Raji (cell line): ENCODE measurements around the gene D2HGDH.

Experiments
- POLR2A ChIP-seq: IDR thresholded peaks from 2 replicates; pipeline ENCODE4 v1.6.1; 2011; ENCODE audit warnings: low read depth, low read length, control low read depth; ENCODE audit not compliant: insufficient read depth

The D2HGDH gene

DNA sequence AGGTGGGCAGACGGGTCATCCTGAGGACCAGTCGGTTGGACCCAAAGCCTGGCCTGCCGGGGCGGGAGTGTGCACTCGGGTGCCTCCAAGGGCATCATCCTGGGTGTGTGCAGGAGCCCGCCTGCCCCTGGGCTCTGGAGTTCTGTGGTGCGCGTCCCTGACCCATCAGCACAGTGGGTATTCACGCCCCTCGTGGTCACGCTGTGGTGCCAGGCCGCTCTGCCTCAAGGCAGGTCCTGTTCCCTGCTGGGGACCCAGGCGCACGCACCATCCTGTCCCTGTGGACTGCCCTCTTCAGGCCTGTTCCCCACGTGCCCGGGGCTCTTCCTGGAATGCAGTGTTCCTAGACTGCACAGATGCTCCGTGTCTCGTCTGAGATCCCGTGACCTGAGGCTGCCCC is 14.3 kb upstream of the D2HGDH start:
- no peak for TF ChIP-seq POLR2A

DNA sequence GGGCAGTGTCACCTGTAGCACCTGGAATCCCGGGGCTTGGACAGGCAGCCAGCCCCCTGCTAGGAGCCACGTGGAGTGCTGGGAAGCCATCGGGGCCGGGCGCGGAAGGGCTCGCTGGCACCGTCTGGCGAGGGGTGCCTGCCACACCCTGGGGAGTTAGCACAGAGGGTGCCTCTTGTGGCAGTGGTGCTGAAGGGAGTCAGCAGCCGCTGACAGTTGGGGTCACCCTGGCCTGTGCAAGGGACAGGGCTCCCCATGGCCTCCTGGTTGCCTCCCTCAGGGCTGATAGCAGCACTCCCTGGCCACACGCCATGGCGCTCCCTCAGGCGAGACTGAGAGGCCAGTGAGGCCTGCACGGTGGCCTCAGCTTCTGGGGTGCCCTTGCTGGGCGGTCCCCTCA is 13.9 kb upstream of the D2HGDH start:
- TF ChIP-seq POLR2A, result no peak

DNA sequence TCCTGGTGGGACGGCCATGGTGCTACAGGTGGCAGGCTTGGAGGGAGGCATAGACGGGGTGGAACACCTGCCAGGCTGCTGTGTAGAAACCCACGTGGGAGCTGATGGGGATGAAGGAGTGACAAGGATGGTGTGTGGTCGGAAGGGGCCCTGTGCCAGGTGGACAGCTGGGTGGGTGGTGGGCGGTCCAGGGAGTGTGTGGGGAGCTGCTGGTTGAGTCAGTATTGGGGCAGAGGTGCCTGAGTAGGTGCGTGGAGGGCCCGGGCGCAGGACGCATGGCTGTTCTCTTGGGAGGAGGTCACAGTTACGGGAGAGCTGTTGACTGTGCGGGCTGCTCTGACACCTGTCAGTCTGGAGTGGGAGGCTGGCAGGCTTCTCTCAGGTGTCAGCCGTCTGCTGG is 12.6 kb upstream of the D2HGDH start:
- TF ChIP-seq POLR2A, result no peak

DNA sequence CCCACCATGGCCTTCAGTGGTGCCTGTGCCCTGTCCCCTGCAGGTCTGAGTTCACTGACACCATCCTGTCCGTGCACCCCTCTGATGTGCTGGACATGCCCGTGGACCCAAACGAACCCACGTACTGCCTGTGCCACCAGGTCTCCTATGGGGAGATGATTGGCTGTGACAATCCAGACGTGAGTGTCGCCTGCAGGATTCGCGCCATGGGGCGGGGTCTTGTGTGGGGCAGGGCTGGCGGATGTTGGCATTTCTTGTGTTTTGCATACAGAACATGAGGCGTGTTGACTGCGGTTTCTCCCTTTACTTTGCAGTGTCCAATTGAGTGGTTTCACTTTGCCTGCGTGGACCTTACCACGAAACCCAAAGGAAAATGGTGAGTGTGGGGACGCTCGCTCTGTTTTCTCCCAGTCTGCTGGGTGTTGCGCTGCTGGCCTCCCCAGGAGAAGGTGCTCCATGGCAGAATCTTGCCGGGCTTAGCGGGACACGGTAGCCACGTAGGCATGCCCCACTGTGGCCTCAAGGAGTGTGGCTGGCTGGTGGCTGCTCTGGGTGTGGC is 11.5 kb upstream of the D2HGDH start:
- TF ChIP-seq POLR2A, result no peak

DNA sequence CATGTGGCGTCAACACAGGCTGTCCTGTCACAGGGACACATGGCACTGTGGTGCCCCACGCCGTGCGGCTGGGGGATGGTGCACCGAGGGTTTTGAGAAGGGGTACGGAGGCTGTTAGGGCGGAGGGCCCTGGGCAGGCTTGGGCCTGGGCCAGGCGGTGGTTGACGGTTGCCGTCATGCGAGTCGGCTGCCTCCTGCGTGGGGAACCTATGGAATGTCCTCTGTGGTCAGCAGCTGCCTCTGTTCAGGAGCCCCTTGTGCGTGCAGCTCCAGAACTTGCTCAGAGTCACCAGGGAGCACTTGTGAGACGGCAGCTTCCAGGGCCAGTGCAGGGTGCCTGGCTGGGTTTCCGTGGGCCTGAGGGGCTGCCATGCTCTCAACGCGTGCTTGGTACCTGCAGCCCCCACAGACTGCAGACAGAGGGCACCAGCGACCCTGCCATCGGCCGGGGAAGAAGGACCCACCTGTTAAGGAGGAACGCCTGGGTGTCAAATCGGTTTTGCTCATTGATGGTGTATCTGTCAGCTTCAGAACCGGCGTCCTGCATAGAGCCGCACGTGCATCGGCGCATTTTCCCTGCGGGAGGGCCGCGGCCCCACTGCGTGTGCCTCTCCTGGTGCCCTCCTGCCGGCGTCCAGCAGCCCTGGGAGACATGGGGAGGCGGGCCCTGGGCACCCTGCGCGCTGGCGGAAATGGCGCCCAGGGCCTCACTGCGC is 10.0 kb upstream of the D2HGDH start:
- TF ChIP-seq POLR2A, result no peak

DNA sequence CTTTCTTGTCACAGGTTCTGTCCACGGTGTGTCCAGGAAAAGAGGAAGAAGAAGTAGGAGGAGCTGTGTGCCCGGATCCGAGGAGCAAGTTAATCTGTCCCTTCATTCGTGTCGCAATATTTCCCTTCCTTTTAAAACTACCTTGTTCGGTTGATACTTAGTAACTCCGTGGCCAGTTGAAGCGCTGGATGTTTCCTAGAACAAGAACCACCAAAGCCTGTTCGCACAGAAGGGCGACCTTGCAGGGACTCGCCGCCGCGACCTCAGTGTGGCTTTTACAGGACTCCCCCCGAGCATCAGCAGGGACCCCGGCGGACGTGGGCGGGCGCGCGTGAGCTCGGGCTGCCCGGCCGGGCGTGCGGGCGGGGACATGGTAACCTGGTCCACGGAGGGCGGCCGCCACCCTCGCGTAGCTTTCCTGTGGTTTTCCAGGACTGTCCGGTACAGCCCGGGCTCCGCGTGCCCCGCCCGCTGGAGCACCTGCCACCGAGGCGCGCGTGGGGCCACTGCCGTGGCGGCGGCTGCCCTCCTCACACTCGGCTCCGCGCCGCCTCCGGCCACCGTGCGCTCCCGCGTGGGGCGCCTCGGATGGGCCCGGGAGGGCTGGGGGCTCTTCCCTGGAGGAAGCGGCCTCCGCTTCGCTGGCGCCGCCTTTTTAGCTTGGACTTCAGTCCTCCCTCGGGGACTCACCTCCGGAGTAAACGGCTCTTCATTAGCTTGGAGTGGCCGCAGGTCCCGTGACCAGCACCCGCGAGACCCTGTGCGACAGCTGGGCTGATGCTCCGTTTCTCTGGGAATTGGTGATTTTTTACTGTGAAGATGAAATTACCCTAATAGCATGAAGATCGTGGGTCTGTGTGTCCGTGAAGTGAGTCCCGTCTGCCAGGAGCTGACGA is 9.2 kb upstream of the D2HGDH start:
- no peak for TF ChIP-seq POLR2A

DNA sequence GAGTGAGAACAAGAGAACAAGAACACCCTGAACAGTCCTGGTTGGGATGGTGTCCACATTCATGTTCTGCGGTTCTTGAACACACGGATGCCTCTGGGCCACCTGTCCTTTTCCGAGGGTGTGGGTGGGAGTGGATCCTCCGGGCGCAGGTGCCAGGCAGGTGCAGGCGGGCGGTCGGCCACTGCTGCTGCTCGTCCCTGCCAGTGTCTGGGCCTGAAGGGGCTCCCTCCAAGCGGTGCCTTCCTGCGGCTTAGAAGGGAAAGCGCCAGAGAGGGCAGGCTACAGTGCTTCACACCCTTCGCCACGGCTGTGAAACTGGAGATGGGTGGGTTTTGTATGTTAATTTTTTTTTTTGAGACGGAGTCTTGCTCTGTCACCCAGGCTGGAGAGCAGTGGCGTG is 8.0 kb upstream of the D2HGDH start:
- TF ChIP-seq POLR2A, result no peak

DNA sequence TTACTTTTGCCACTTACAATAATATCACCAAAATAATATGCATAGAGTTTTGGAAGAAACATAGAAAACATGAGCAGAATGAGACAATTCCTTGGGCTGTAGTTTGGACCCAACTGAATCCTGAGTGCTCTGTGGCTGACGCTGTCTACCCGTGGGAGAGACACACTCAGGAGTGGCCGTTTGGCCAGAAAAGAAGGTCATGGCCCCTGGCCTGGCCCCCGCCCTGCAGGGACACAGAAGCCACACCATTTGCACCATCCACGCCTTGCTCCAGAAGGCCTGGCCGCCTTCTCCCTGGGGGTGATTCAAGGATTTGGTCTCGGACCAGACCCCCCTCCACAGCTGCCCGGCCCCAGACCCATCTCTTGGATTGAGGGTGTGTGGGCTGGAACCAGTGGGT is 6.4 kb upstream of the D2HGDH start:
- TF ChIP-seq POLR2A, result no peak

DNA sequence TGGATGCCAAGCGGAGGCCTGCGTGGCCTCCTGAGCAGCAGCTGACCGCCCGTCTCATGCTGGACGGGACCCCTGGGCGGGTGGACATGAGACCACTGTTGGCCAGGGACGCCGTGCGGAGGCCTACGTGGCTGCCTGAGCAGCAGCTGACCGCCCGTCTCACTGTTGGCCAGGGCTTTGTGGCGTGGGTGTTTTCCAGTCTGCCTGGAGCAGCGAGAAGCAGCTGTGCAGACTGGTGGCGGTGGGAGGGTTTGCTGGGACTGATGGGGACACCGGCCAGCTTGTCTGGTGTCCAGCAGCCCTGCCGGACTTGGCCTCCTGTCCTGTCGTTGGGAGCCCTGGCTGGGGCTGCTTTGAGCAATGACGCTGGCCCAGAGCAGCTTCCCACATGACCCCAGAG is 5.8 kb upstream of the D2HGDH start:
- no peak for TF ChIP-seq POLR2A

DNA sequence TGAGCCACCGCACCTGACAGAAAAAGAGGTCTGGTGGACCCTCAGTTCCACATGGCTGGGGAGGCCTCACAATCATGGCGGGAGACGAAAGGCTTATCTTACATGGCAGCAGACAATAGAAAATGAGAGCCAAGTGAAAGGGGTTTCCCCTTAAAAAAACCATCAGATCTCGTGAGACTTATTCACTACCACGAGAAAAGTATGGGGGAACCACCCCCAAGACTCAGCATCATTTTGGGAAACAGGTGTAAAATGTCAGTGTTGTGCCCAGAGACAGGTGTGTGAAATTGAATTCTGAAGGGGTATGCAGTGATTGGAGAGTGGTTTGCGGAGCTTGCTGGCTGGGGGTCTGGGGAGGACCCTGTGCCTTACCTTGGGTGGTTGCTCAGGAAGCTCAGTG is 4.6 kb upstream of the D2HGDH start:
- TF ChIP-seq POLR2A, result no peak

DNA sequence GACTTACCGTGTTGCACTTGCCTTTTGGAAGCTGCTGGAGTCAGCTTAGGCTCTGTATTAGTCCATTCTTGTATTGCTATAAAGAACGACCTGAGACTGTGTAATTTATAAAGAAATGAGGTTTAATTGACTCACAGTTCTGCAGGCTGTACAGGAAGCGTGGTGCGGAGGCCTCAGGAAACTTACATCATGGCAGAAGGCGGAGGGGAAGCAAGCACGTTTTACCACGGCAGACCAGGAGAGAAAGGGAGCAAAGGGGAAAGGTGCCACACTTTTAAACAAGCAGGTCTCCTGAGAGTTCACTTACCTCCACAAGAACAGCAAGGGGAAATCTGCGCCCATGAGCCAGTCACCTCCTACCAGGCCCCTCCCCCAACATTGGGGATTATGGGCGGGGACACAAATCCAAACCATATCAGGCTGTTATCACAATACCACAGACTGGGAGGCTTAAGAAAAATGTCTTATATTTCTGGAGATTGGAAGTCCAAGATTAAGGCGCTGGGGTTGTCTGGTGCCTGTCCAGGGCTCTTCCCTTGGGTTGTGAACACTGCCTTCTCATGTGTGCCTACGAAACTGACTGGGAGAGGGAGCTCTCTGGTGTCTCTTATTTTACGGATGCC is 3.6 kb upstream of the D2HGDH start:
- no peak for TF ChIP-seq POLR2A

DNA sequence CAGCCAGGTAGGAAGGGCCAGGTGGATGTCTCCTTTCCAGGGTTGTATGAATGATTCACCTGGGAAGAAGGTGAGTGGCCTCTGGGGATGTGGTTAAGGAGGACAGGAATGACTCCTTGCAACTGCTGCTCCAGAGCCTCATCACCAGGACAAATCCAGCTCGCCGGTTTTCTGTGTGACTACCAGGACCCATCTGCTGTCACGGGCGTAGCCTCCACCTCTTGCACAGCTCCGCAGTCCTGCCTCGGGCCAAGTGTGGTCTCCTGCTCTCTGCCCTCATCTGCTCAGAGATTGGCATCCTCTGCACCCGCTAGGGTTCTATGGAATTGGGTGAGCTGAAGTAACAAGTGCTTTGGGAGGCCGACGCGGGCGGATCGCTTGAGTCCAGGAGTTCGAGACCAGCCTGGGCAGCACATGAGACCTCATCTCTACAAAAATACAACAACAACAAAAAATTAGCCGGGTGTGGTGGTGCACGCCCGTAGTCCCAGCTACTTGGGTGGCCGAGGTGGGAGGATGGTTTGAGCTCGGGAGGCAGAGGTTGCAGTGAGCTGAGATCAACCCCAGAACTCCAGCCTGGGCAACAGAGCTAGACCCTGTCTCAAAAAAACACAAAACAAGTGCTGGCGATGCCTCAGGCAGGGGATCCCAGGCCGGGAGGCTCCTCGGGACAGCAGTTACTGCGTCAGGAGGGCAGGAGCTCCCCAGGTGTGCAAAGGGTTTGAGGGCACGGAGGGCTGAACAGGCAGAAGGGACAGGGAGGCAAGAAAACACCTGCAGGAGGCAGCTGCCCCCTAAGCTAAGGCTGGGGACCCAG is 831 bp upstream of the D2HGDH start:
- no peak for TF ChIP-seq POLR2A

DNA sequence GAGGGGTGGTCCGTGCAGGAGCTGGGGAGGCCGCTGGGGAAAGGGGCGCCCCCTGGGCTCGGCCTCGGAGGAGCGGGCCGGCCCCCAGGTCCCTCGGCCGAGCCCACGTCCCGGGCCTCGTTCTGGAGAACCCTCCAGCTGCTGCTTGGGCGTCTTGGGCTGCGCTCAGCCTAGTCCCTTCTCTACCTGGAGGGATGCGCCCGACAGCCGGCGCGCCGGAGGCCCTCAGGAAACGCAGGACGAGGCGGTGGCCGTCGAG is 293 bp upstream of the D2HGDH start:
- TF ChIP-seq POLR2A, result no peak

DNA sequence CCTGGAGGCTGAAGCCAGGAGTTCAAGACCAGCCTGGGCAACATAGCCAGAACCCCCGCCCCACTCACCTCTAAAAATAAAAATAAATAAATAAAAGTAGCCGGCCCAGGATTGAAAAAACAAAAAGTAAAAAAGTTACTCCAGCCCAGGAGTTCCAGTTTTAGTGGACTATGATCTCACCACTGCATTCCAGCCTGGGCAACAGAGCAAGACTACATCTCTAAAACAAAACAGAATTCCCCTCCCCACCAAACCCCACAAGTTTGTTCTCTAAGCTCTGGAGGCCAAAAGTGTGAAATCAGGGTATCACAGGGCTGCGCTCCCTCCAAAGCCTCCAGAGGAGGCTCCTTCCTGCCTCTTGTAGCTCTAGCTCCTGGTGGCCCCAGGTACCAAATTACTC is 1.7 kb downstream of the D2HGDH start:
- no peak for TF ChIP-seq POLR2A

DNA sequence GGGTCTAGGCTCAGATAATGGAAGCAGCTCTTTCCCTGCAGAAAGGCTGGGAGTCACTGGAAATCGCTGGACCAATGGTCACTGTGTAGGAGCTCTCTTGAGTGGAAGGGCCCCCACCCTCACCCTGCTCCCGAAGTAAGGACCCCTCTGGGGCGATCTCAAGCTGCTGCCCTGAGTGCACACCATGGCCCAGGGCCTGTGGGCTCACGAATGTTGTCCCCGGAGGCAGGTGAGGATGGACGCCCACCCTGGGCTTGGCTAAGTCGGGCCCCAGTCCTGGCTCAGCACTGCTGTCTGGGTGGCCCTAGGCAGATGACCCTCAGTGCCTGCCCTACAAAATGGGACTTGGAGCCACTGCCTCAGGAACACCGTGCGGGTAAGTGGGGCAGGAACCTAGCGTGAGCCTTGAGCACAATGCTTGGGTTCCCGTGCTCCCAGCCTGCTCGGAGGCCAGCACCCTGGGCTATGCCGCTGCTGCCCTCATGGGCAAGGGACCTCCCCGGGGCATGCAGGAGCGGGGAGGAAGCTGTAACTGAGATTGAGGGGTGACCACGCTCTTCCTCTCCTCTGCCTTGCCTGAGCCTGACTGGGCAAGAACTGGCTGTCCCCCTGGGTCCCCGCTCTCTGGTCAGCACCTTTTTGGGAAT is 3.7 kb downstream of the D2HGDH start:
- no peak for TF ChIP-seq POLR2A
